WTC11 (cell line): ENCODE results near the gene BORCS5.

Experiments
- ATF1 ChIP-seq: sonication (generic); formaldehyde crosslinking; IDR thresholded peaks from 2 replicates; pipeline ENCODE4 v1.8.1; 2023; ENCODE audit warnings: mild to moderate bottlenecking, moderate library complexity, missing genetic modification reagents
- CREB1 ChIP-seq: sonication (generic); formaldehyde crosslinking; IDR thresholded peaks from 2 replicates; pipeline ENCODE4 v1.8.0; 2023; ENCODE audit warnings: mild to moderate bottlenecking, missing genetic modification reagents
- CTCF ChIP-seq: fragments of 200-600 bp; IDR thresholded peaks from 2 replicates; pipeline ENCODE4 v1.8.0; 2022; ENCODE audit warnings: antibody characterized with exemption
- ETV6 ChIP-seq: sonication (generic); formaldehyde crosslinking; IDR thresholded peaks from 2 replicates; pipeline ENCODE4 v1.8.1; 2022; ENCODE audit warnings: mild to moderate bottlenecking, missing genetic modification reagents
- JUN ChIP-seq: sonication (generic); formaldehyde crosslinking; IDR thresholded peaks from 2 replicates; pipeline ENCODE4 v1.8.0; 2023; ENCODE audit warnings: mild to moderate bottlenecking, missing genetic modification reagents
- MXD4 ChIP-seq: fragments of 250-450 bp; sonication (Bioruptor Pico); IDR thresholded peaks from 2 replicates; pipeline ENCODE4 v1.8.0; 2021; ENCODE audit warnings: mild to moderate bottlenecking, moderate library complexity, borderline replicate concordance
- NR1H2 ChIP-seq: sonication (generic); formaldehyde crosslinking; IDR thresholded peaks from 2 replicates; pipeline ENCODE4 v1.9.0; 2021; ENCODE audit warnings: mild to moderate bottlenecking, moderate library complexity, missing genetic modification reagents
- TEAD1 ChIP-seq: sonication (generic); formaldehyde crosslinking; IDR thresholded peaks from 2 replicates; pipeline ENCODE4 v1.8.0; 2022; ENCODE audit warnings: mild to moderate bottlenecking, missing genetic modification reagents
- USF1 ChIP-seq: sonication (generic); formaldehyde crosslinking; IDR thresholded peaks from 2 replicates; pipeline ENCODE4 v1.8.0; 2022; ENCODE audit warnings: mild to moderate bottlenecking, missing genetic modification reagents
- TF ChIP-seq, protein P1 (sequence below): sonication (generic); formaldehyde crosslinking; IDR thresholded peaks from 2 replicates; pipeline ENCODE4 v1.8.1; 2022; ENCODE audit warnings: missing genetic modification reagents, borderline replicate concordance
- TF ChIP-seq, protein P2 (sequence below): sonication (generic); formaldehyde crosslinking; IDR thresholded peaks from 2 replicates; pipeline ENCODE4 v1.8.0; 2022; ENCODE audit warnings: mild to moderate bottlenecking, missing genetic modification reagents
- TF ChIP-seq, protein P3 (sequence below): sonication (generic); formaldehyde crosslinking; IDR thresholded peaks from 2 replicates; pipeline ENCODE4 v1.8.0; 2023; ENCODE audit warnings: missing genetic modification reagents

DNA sequence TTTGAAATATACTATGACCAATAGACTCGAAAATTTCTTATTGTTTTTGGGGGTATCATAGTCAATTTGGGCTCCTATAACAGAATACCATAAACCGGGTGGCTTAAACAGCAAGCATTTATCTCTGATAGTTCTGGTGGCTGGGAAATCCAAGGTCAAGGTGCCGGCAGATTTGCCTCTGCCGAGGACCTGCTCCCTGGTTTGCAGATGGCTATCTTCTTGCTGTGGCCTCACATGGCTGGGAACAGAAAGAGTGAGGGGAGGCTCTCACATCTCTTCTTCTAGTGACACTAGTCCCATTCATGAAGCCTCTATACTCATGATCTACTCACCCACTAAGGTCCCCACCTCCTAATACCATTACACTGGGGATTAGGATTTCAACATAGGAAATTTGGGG, 70.7 kb downstream of the BORCS5 start:
- TF ChIP-seq CTCF (no peak), TEAD1 (CRISPR knock-in tag) (no peak), ETV6 (CRISPR knock-in tag) (no peak), CREB1 (no peak), USF1 (CRISPR knock-in tag) (no peak), MXD4 (no peak), ATF1 (CRISPR knock-in tag) (no peak), JUN (CRISPR knock-in tag) (no peak), NR1H2 (no peak)
- TF ChIP-seq, protein P1, sequence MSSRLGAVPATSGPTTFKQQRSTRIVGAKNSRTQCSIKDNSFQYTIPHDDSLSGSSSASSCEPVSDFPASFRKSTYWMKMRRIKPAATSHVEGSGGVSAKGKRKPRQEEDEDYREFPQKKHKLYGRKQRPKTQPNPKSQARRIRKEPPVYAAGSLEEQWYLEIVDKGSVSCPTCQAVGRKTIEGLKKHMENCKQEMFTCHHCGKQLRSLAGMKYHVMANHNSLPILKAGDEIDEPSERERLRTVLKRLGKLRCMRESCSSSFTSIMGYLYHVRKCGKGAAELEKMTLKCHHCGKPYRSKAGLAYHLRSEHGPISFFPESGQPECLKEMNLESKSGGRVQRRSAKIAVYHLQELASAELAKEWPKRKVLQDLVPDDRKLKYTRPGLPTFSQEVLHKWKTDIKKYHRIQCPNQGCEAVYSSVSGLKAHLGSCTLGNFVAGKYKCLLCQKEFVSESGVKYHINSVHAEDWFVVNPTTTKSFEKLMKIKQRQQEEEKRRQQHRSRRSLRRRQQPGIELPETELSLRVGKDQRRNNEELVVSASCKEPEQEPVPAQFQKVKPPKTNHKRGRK, result no peak
- TF ChIP-seq, protein P2, sequence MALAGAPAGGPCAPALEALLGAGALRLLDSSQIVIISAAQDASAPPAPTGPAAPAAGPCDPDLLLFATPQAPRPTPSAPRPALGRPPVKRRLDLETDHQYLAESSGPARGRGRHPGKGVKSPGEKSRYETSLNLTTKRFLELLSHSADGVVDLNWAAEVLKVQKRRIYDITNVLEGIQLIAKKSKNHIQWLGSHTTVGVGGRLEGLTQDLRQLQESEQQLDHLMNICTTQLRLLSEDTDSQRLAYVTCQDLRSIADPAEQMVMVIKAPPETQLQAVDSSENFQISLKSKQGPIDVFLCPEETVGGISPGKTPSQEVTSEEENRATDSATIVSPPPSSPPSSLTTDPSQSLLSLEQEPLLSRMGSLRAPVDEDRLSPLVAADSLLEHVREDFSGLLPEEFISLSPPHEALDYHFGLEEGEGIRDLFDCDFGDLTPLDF (CRISPR knock-in tag), result no peak
- TF ChIP-seq, protein P3, sequence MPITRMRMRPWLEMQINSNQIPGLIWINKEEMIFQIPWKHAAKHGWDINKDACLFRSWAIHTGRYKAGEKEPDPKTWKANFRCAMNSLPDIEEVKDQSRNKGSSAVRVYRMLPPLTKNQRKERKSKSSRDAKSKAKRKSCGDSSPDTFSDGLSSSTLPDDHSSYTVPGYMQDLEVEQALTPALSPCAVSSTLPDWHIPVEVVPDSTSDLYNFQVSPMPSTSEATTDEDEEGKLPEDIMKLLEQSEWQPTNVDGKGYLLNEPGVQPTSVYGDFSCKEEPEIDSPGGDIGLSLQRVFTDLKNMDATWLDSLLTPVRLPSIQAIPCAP (CRISPR knock-in tag), result no peak
